Measurements from ENCODE around the gene EXOC3L1. TPM values are rescaled to one million over a fixed set of nuclear protein-coding genes. Genes with fewer than 3 reads are reported as not detected.

Gene EXOC3L1
- total and polyA plus RNA-seq, 2 of the 13 experiments (the other 11 are each of a cell fraction or from before 2014, with no cell fraction given) = 0.12 TPM; not detected in 1

DNA sequence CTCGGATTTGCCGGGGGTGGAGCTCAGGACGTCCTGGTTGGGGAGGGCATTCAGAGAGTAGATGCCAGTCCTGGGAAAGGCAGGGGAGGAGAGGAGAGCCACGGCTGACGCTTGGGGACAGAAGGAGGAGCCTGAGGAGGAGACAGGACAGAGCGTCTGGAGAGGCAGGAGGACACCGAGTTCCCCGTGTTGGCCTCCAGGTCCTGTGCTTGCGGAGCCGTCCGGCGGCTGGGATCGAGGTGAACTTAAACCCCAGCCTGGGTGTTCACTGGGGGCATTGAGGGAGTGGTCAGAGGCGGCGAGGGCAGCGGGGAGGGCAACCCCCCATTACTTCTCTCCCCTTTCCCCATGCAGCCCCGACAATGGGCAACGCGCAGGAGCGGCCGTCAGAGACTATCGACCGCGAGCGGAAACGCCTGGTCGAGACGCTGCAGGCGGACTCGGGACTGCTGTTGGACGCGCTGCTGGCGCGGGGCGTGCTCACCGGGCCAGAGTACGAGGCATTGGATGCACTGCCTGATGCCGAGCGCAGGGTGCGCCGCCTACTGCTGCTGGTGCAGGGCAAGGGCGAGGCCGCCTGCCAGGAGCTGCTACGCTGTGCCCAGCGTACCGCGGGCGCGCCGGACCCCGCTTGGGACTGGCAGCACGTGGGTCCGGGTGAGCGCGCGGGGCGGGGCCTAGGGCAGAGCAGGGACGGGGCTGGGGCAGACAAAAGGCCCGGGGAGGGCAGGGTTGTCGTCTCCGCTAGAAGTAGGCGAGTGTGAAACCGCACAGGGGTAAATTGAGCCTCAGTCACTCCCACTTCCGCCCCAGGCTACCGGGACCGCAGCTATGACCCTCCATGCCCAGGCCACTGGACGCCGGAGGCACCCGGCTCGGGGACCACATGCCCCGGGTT is 15.9 kb downstream of the EXOC3L1 start (continued):
- TF ChIP-seq ZNF326 (CRISPR knock-in tag; IDR thresholded peaks at IDR 0.05; ENCODE audit: borderline replicate concordance) (no peak), ARHGAP35 (CRISPR knock-in tag; IDR thresholded peaks at IDR 0.05; ENCODE audit: borderline replicate concordance) (0 out of 2 replicates have a peak, but pooled peaks have one; percentile 39), POLR2A (IDR thresholded peaks at IDR 0.05; ENCODE audit: insufficient read depth in 1 of 2, low read depth in 2 of 2, low read length in 2 of 2) (peak in 1 of 2 experiments; percentile 11; a peak in 1 of 4 replicates), HMGXB3 (CRISPR knock-in tag; IDR thresholded peaks at IDR 0.05; ENCODE audit: borderline replicate concordance) (peak; percentile 89), ZNF234 (CRISPR knock-in tag; conservative IDR thresholded peaks at IDR 0.05) (no peak; the same call in 1 of the 2 replicates), ZNF775 (CRISPR knock-in tag; IDR thresholded peaks at IDR 0.05; ENCODE audit: borderline replicate concordance) (no peak), RAD51 (IDR thresholded peaks at IDR 0.05; ENCODE audit: borderline replicate concordance) (no peak), RFX3 (CRISPR knock-in tag; IDR thresholded peaks at IDR 0.05) (0 out of 2 replicates have a peak, but pooled peaks have one; percentile 8), PAWR (CRISPR knock-in tag; IDR thresholded peaks at IDR 0.05; ENCODE audit: borderline replicate concordance) (no peak), ZSCAN20 (CRISPR knock-in tag; IDR thresholded peaks at IDR 0.05; ENCODE audit: borderline replicate concordance) (no peak), ZNF883 (CRISPR knock-in tag; IDR thresholded peaks at IDR 0.05; ENCODE audit: not compliant biosample characterization) (peak; percentile 90), TCF7 (IDR thresholded peaks at IDR 0.05; ENCODE audit: low read depth) (no peak), RNF2 (conservative IDR thresholded peaks at IDR 0.05; ENCODE audit: low read depth) (peak; percentile 84), PCBP1 (IDR thresholded peaks at IDR 0.05; ENCODE audit: borderline replicate concordance, low read depth, low read length) (0 out of 2 replicates have a peak, but pooled peaks have one; percentile 61), ZNF446 (CRISPR knock-in tag; IDR thresholded peaks at IDR 0.05) (no peak; the same call in 1 of the 2 replicates), ZNF619 (CRISPR knock-in tag; IDR thresholded peaks at IDR 0.05) (peak; percentile 99), ZXDC (CRISPR knock-in tag; IDR thresholded peaks at IDR 0.05) (peak; percentile 78; the same call in 1 of the 2 replicates), FOXO1 (CRISPR knock-in tag; IDR thresholded peaks at IDR 0.05) (peak; percentile 51)
- TF ChIP-seq, protein P1, sequence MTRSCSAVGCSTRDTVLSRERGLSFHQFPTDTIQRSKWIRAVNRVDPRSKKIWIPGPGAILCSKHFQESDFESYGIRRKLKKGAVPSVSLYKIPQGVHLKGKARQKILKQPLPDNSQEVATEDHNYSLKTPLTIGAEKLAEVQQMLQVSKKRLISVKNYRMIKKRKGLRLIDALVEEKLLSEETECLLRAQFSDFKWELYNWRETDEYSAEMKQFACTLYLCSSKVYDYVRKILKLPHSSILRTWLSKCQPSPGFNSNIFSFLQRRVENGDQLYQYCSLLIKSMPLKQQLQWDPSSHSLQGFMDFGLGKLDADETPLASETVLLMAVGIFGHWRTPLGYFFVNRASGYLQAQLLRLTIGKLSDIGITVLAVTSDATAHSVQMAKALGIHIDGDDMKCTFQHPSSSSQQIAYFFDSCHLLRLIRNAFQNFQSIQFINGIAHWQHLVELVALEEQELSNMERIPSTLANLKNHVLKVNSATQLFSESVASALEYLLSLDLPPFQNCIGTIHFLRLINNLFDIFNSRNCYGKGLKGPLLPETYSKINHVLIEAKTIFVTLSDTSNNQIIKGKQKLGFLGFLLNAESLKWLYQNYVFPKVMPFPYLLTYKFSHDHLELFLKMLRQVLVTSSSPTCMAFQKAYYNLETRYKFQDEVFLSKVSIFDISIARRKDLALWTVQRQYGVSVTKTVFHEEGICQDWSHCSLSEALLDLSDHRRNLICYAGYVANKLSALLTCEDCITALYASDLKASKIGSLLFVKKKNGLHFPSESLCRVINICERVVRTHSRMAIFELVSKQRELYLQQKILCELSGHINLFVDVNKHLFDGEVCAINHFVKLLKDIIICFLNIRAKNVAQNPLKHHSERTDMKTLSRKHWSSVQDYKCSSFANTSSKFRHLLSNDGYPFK (CRISPR knock-in tag; IDR thresholded peaks at IDR 0.05; ENCODE audit: borderline replicate concordance) = no peak; the same call in 1 of the 2 replicates

All from HepG2 (cell line).